ENCODE data around the gene RAB25. TPM values are rescaled to one million over a fixed set of nuclear protein-coding genes. Genes with fewer than 3 reads are reported as not detected.

The RAB25 gene
- total and polyA plus RNA-seq, 2 of the 13 experiments (the other 11 are each of a cell fraction or from before 2014, with no cell fraction given) = 0.20 to 0.22 TPM

DNA sequence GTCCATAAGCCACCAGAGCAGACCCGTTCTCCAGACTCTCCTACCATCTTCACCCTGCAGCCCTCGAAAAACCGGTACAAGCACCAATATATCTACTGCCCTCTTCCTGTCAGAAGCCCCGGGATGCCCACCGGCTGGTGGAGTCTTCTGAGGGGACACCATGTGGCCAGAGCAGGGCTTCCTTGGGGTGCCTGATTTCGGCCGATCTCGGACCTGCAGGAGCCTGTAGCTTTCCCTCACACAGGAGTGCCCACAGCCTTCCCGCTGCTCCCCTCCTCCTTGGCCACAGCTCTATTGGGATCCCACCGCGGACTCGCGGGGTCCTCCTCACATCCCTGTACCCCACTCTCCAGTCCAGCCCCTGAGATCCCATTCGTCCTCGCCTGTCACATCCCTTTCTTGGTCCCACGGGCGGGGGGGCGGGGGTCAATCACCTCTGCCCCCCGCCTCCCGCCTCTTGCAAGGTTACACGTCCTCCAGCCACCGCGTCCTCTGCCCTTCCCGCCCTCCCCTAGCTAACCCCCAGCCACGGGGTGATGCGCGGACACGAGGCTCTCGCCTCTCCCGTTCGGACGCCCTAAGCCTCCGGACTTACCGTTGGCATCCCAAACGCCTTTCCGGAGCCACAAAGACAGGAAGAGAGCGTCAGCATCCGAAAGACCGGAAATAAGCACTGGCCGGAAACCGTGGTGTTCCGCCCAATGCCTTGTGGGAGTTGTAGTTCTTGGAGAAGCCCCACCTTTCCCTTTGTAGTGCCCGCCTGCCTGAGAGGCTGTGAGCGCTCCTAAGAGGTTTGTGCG lies 40.5 kb upstream of the RAB25 start, which contains the start of gene SSR2 (continued):
- TF ChIP-seq, protein P1, sequence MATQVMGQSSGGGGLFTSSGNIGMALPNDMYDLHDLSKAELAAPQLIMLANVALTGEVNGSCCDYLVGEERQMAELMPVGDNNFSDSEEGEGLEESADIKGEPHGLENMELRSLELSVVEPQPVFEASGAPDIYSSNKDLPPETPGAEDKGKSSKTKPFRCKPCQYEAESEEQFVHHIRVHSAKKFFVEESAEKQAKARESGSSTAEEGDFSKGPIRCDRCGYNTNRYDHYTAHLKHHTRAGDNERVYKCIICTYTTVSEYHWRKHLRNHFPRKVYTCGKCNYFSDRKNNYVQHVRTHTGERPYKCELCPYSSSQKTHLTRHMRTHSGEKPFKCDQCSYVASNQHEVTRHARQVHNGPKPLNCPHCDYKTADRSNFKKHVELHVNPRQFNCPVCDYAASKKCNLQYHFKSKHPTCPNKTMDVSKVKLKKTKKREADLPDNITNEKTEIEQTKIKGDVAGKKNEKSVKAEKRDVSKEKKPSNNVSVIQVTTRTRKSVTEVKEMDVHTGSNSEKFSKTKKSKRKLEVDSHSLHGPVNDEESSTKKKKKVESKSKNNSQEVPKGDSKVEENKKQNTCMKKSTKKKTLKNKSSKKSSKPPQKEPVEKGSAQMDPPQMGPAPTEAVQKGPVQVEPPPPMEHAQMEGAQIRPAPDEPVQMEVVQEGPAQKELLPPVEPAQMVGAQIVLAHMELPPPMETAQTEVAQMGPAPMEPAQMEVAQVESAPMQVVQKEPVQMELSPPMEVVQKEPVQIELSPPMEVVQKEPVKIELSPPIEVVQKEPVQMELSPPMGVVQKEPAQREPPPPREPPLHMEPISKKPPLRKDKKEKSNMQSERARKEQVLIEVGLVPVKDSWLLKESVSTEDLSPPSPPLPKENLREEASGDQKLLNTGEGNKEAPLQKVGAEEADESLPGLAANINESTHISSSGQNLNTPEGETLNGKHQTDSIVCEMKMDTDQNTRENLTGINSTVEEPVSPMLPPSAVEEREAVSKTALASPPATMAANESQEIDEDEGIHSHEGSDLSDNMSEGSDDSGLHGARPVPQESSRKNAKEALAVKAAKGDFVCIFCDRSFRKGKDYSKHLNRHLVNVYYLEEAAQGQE (IDR thresholded peaks at IDR 0.05; ENCODE audit: borderline replicate concordance in 1 of 2, low read depth in 1 of 2, low read length in 2 of 2) = no peak
- TF ChIP-seq HOXD1 (CRISPR knock-in tag; IDR thresholded peaks at IDR 0.05) = no peak
- peak; percentile 100 for TF ChIP-seq ZNF205 (CRISPR knock-in tag; IDR thresholded peaks at IDR 0.05)
- peak; percentile 66; the same call in 1 of the 2 replicates for TF ChIP-seq ZNF747 (CRISPR knock-in tag; IDR thresholded peaks at IDR 0.05; ENCODE audit: borderline replicate concordance)
- TF ChIP-seq, protein P2, sequence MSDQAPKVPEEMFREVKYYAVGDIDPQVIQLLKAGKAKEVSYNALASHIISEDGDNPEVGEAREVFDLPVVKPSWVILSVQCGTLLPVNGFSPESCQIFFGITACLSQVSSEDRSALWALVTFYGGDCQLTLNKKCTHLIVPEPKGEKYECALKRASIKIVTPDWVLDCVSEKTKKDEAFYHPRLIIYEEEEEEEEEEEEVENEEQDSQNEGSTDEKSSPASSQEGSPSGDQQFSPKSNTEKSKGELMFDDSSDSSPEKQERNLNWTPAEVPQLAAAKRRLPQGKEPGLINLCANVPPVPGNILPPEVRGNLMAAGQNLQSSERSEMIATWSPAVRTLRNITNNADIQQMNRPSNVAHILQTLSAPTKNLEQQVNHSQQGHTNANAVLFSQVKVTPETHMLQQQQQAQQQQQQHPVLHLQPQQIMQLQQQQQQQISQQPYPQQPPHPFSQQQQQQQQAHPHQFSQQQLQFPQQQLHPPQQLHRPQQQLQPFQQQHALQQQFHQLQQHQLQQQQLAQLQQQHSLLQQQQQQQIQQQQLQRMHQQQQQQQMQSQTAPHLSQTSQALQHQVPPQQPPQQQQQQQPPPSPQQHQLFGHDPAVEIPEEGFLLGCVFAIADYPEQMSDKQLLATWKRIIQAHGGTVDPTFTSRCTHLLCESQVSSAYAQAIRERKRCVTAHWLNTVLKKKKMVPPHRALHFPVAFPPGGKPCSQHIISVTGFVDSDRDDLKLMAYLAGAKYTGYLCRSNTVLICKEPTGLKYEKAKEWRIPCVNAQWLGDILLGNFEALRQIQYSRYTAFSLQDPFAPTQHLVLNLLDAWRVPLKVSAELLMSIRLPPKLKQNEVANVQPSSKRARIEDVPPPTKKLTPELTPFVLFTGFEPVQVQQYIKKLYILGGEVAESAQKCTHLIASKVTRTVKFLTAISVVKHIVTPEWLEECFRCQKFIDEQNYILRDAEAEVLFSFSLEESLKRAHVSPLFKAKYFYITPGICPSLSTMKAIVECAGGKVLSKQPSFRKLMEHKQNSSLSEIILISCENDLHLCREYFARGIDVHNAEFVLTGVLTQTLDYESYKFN (CRISPR knock-in tag; conservative IDR thresholded peaks at IDR 0.05) = 0 out of 2 replicates have a peak, but pooled peaks have one; percentile 22
- TF ChIP-seq MBD4 (IDR thresholded peaks at IDR 0.05; ENCODE audit: borderline replicate concordance, low read length) = no peak
- peak; percentile 65; the same call in 1 of the 2 replicates for TF ChIP-seq ATF7-NPFF (CRISPR knock-in tag; IDR thresholded peaks at IDR 0.05; ENCODE audit: low read depth)
- peak in 1 of 2 experiments; percentile 44; a peak in 1 of 4 replicates for TF ChIP-seq KLF16 (CRISPR knock-in tag; IDR thresholded peaks at IDR 0.05)
- no peak; the same call in 1 of the 2 replicates for TF ChIP-seq HMG20B (CRISPR knock-in tag; conservative IDR thresholded peaks at IDR 0.05)
- 0 out of 2 replicates have a peak, but pooled peaks have one; percentile 42 for TF ChIP-seq ZNF136 (CRISPR knock-in tag; IDR thresholded peaks at IDR 0.05; ENCODE audit: low read depth)
- 0 out of 2 replicates have a peak, but pooled peaks have one; percentile 39 for TF ChIP-seq ELF4 (CRISPR knock-in tag; IDR thresholded peaks at IDR 0.05; ENCODE audit: borderline replicate concordance)
- TF ChIP-seq NR2F6 (IDR thresholded peaks at IDR 0.05) = no peak
- peak; percentile 31; the same call in 1 of the 2 replicates for TF ChIP-seq NR2F6 (CRISPR knock-in tag; IDR thresholded peaks at IDR 0.05)
- TF ChIP-seq SIN3A (IDR thresholded peaks at IDR 0.05; ENCODE audit: borderline replicate concordance, low read depth, low read length) = peak; percentile 65; the same call in 1 of the 2 replicates
- TF ChIP-seq, protein P3, sequence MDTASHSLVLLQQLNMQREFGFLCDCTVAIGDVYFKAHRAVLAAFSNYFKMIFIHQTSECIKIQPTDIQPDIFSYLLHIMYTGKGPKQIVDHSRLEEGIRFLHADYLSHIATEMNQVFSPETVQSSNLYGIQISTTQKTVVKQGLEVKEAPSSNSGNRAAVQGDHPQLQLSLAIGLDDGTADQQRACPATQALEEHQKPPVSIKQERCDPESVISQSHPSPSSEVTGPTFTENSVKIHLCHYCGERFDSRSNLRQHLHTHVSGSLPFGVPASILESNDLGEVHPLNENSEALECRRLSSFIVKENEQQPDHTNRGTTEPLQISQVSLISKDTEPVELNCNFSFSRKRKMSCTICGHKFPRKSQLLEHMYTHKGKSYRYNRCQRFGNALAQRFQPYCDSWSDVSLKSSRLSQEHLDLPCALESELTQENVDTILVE (CRISPR knock-in tag; IDR thresholded peaks at IDR 0.05) = 0 out of 2 replicates have a peak, but pooled peaks have one; percentile 49
- no peak for TF ChIP-seq PHB2 (IDR thresholded peaks at IDR 0.05; ENCODE audit: partially characterized antibody)
- TF ChIP-seq, protein P4, sequence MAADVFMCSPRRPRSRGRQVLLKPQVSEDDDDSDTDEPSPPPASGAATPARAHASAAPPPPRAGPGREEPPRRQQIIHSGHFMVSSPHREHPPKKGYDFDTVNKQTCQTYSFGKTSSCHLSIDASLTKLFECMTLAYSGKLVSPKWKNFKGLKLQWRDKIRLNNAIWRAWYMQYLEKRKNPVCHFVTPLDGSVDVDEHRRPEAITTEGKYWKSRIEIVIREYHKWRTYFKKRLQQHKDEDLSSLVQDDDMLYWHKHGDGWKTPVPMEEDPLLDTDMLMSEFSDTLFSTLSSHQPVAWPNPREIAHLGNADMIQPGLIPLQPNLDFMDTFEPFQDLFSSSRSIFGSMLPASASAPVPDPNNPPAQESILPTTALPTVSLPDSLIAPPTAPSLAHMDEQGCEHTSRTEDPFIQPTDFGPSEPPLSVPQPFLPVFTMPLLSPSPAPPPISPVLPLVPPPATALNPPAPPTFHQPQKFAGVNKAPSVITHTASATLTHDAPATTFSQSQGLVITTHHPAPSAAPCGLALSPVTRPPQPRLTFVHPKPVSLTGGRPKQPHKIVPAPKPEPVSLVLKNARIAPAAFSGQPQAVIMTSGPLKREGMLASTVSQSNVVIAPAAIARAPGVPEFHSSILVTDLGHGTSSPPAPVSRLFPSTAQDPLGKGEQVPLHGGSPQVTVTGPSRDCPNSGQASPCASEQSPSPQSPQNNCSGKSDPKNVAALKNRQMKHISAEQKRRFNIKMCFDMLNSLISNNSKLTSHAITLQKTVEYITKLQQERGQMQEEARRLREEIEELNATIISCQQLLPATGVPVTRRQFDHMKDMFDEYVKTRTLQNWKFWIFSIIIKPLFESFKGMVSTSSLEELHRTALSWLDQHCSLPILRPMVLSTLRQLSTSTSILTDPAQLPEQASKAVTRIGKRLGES (CRISPR knock-in tag; IDR thresholded peaks at IDR 0.05; ENCODE audit: borderline replicate concordance) = no peak
